HepG2 (cell line): ENCODE measurements around the gene SELENOW. TPM values are rescaled to one million over a fixed set of nuclear protein-coding genes. Genes with fewer than 3 reads are reported as not detected.

Experiments used
- AFF4 ChIP-seq: sonication (generic); formaldehyde crosslinking; IDR thresholded peaks from 2 replicates; pipeline ENCODE4 v1.4.0; 2020; ENCODE audit warnings: missing genetic modification reagents
- ARID5B ChIP-seq: IDR thresholded peaks from 2 replicates; pipeline ENCODE4 v1.4.0; 2020; ENCODE audit warnings: mild to moderate bottlenecking, missing genetic modification reagents
- CBX5 ChIP-seq: sonication (generic); formaldehyde crosslinking; IDR thresholded peaks from 2 replicates; pipeline ENCODE4 v1.4.0; 2020; ENCODE audit warnings: missing genetic modification reagents, borderline replicate concordance
- ETS1 ChIP-seq: sonication (generic); formaldehyde crosslinking; IDR thresholded peaks from 2 replicates; pipeline ENCODE4 v1.4.0; 2020; ENCODE audit warnings: missing genetic modification reagents
- ETV5 ChIP-seq: IDR thresholded peaks from 2 replicates; pipeline ENCODE4 v1.6.1; 2018; ENCODE audit warnings: missing biosample characterization, missing genetic modification reagents, inconsistent platforms, borderline replicate concordance
- HNRNPK ChIP-seq: fragments of 200-400 bp; formaldehyde crosslinking; IDR thresholded peaks from 2 replicates; pipeline ENCODE4 v1.6.1; 2018; ENCODE audit warnings: low read length, low read depth, moderate library complexity, mild to moderate bottlenecking; ENCODE audit not compliant: poor library complexity, severe bottlenecking
- MBNL3 ChIP-seq: fragments of 250-450 bp; sonication (Bioruptor Pico); conservative IDR thresholded peaks from 2 replicates; pipeline ENCODE4 v1.8.0; 2022; ENCODE audit warnings: mild to moderate bottlenecking, inconsistent platforms
- PRPF4 ChIP-seq: fragments of 200-400 bp; formaldehyde crosslinking; IDR thresholded peaks from 2 replicates; pipeline ENCODE4 v1.6.1; 2016; ENCODE audit warnings: low read length, low read depth; ENCODE audit not compliant: poor library complexity, severe bottlenecking
- SIN3A ChIP-seq: IDR thresholded peaks from 2 replicates; pipeline ENCODE4 v1.6.1; 2011; ENCODE audit warnings: low read depth, mild to moderate bottlenecking, control low read depth, low read length, borderline replicate concordance
- SYNCRIP ChIP-seq: fragments of 200-400 bp; formaldehyde crosslinking; IDR thresholded peaks from 2 replicates; pipeline ENCODE4 v1.6.1; 2018; ENCODE audit warnings: mild to moderate bottlenecking, low read depth, low read length; ENCODE audit not compliant: insufficient read depth
- TBL1XR1 ChIP-seq: fragments of 150-350 bp; IDR thresholded peaks from 2 replicates; pipeline ENCODE4 v1.6.1; 2014; ENCODE audit warnings: borderline replicate concordance, low read length; ENCODE audit not compliant: partially characterized antibody
- U2AF1 ChIP-seq: fragments of 200-400 bp; formaldehyde crosslinking; optimal IDR thresholded peaks from 2 replicates; pipeline ENCODE3; 2017; ENCODE audit warnings: mild to moderate bottlenecking, low read depth, low read length
- YEATS4 ChIP-seq: sonication (generic); formaldehyde crosslinking; IDR thresholded peaks from 2 replicates; pipeline ENCODE4 v1.4.0; 2020; ENCODE audit warnings: missing genetic modification reagents, borderline replicate concordance
- ZMAT5 ChIP-seq: sonication (generic); formaldehyde crosslinking; IDR thresholded peaks from 2 replicates; pipeline ENCODE4 v1.5.0; 2020; ENCODE audit warnings: mild to moderate bottlenecking, low read depth, missing genetic modification reagents, borderline replicate concordance
- ZNF432 ChIP-seq: sonication (generic); formaldehyde crosslinking; IDR thresholded peaks from 2 replicates; pipeline ENCODE4 v1.5.0; 2020; ENCODE audit warnings: missing genetic modification reagents, mild to moderate bottlenecking, borderline replicate concordance
- ZNF562 ChIP-seq: sonication (generic); formaldehyde crosslinking; IDR thresholded peaks from 2 replicates; pipeline ENCODE4 v1.8.0; 2022; ENCODE audit warnings: missing genetic modification reagents, borderline replicate concordance
- ZNF569 ChIP-seq: sonication (generic); formaldehyde crosslinking; IDR thresholded peaks from 2 replicates; pipeline ENCODE4 v1.5.0; 2020; ENCODE audit warnings: mild to moderate bottlenecking, missing genetic modification reagents, moderate library complexity, borderline replicate concordance
- ZNF616 ChIP-seq: sonication (generic); formaldehyde crosslinking; IDR thresholded peaks from 2 replicates; pipeline ENCODE4 v1.5.0; 2020; ENCODE audit warnings: low read depth, mild to moderate bottlenecking, missing genetic modification reagents
- polyA plus RNA-seq, 8 experiments: library from polyadenylated mRNA; depleted of rRNA in 3 of 8; stranded (reverse) in 7 of 8; unstranded in 1 of 8; fragments of >200 nt; fragmentation: Illumina TruSeq in 4 of 8; extraction: Trizol in 4 of 8; gene quantifications; 2 replicates each; pipeline versions ENCODE4 v1.2.1 to v1.2.3, GENCODE V29; 2011 to 2016; ENCODE audit warnings: low read depth in 4 of 8, missing spikeins in 1 of 8, mixed read lengths in 1 of 8; ENCODE audit not compliant: insufficient read depth in 1 of 8
- total RNA-seq, 5 experiments: library from RNA; depleted of rRNA; stranded (reverse); fragments of >200 nt; fragmentation: Illumina TruSeq; extraction: Trizol; gene quantifications; 2 replicates each; pipeline ENCODE4 v1.2.3, GENCODE V29; 2016; ENCODE audit warnings: low read depth in 1 of 5

Gene SELENOW
- total and polyA plus RNA-seq, 2 of the 13 experiments (the other 11 are each of a cell fraction or from before 2014, with no cell fraction given), result 50.3 to 64.7 TPM

- TF ChIP-seq HNRNPK (peak; percentile 44), ETV5 (CRISPR knock-in tag) (no peak), ZNF562 (CRISPR knock-in tag) (no peak), YEATS4 (CRISPR knock-in tag) (peak; percentile 89), PRPF4 (no peak), SIN3A (0 out of 2 replicates have a peak, but pooled peaks have one; percentile 61), ZNF616 (CRISPR knock-in tag) (no peak), ARID5B (CRISPR knock-in tag) (peak; percentile 30; the same call in 1 of the 2 replicates), ZNF569 (CRISPR knock-in tag) (no peak), TBL1XR1 (no peak), CBX5 (CRISPR knock-in tag) (no peak; the same call in 1 of the 2 replicates), SYNCRIP (no peak), MBNL3 (CRISPR knock-in tag) (no peak), ZMAT5 (no peak), U2AF1 (peak; percentile 52), ETS1 (CRISPR knock-in tag) (0 out of 2 replicates have a peak, but pooled peaks have one; percentile 32), ZNF432 (no peak), AFF4 (no peak; the same call in 1 of the 2 replicates)
These were observed at the start of gene SELENOW (continued) for GRCh38 chr19:47778049-47778953.
